IMR-90 (cell line): ENCODE data around the gene NXNL2. TPM values are rescaled to one million over a fixed set of nuclear protein-coding genes. Genes with fewer than 3 reads are reported as not detected.

Source experiments
- ATAC-seq: fragments of 200-7000 bp; cut with Tn5 transposase; 2 replicates; pipeline ENCODE4 v1.9.1; 2020; ENCODE audit warnings: low read depth, mild to moderate bottlenecking, moderate library complexity
- BruUV-seq: library from RNA; stranded (reverse); fragments of 400-500 nt; replicated peaks from 2 replicates; lab custom pipeline; 2021; lab: Mats Ljungman, UMichigan
- CTCF ChIA-PET: fragments of 300-600 bp; formaldehyde crosslinking; extraction: SDS; loops from one replicate; lab custom pipeline; 2021; ENCODE audit warnings: antibody characterized with exemption; lab: Yijun Ruan, JAX
- POLR2A ChIA-PET: fragments of 300-600 bp; sonication (Branson Sonifier 250); formaldehyde crosslinking; loops from one replicate; lab custom pipeline; 2022; ENCODE audit warnings: antibody characterized with exemption; ENCODE audit not compliant: unreplicated experiment; lab: Charles Lee
- DNase-seq: peaks from one replicate; pipeline ENCODE4 v3.0.0; 2013
- H2AFZ ChIP-seq: replicated peaks from 2 replicates; pipeline ENCODE3; 2013; ENCODE audit warnings: low read length, mild to moderate bottlenecking; ENCODE audit not compliant: poor library complexity
- H2AK5ac ChIP-seq: 2 replicates; pipeline ENCODE4 v1.6.1; 2013; ENCODE audit warnings: low read depth, low read length, inconsistent platforms
- H2AK9ac ChIP-seq: replicated peaks from 2 replicates; pipeline ENCODE3; 2013; ENCODE audit warnings: mild to moderate bottlenecking, low read depth, low read length, moderate library complexity; ENCODE audit not compliant: poor library complexity
- H2BK120ac ChIP-seq: 2 replicates; pipeline ENCODE4 v1.6.1; 2013; ENCODE audit warnings: low read depth, low read length, inconsistent platforms
- H2BK15ac ChIP-seq: 3 replicates; pipeline ENCODE4 v1.6.1; 2013; ENCODE audit warnings: low read depth, low read length, inconsistent platforms
- H2BK20ac ChIP-seq: 2 replicates; pipeline ENCODE4 v1.6.1; 2013; ENCODE audit warnings: low read depth, mild to moderate bottlenecking, inconsistent platforms, low read length, moderate library complexity
- H2BK5ac ChIP-seq: 2 replicates; pipeline ENCODE4 v1.6.1; 2013; ENCODE audit warnings: mild to moderate bottlenecking, low read depth, low read length, inconsistent platforms; ENCODE audit not compliant: poor library complexity, severe bottlenecking
- H3K14ac ChIP-seq: replicated peaks from 2 replicates; pipeline ENCODE4 v1.6.1; 2013; ENCODE audit warnings: low read depth, low read length, inconsistent platforms
- H3K18ac ChIP-seq: 2 replicates; pipeline ENCODE4 v1.6.1; 2013; ENCODE audit warnings: low read depth, low read length, control low read depth
- H3K23ac ChIP-seq: 2 replicates; pipeline ENCODE4 v1.6.1; 2013; ENCODE audit warnings: low read depth, low read length, inconsistent platforms
- H3K27ac ChIP-seq: 2 replicates; pipeline ENCODE4 v1.5.1; 2013; ENCODE audit warnings: mild to moderate bottlenecking, control low read depth, low read length; ENCODE audit not compliant: insufficient read depth
- H3K27me3 ChIP-seq: 2 replicates; pipeline ENCODE4 v1.6.1; 2013; ENCODE audit warnings: low read length; ENCODE audit not compliant: control insufficient read depth, insufficient read depth
- H3K36me3 ChIP-seq: 2 replicates; pipeline ENCODE4 v1.6.1; 2013; ENCODE audit warnings: low read length, mixed read lengths; ENCODE audit not compliant: control insufficient read depth, insufficient read depth
- H3K4ac ChIP-seq: 2 replicates; pipeline ENCODE4 v1.6.1; 2013; ENCODE audit warnings: low read depth, low read length, inconsistent platforms
- H3K4me1 ChIP-seq: 2 replicates; pipeline ENCODE4 v1.6.1; 2013; ENCODE audit warnings: low read length, mixed read lengths; ENCODE audit not compliant: control insufficient read depth, insufficient read depth
- H3K4me2 ChIP-seq: 2 replicates; pipeline ENCODE4 v1.6.1; 2013; ENCODE audit warnings: low read depth, mild to moderate bottlenecking, control low read depth, low read length, moderate library complexity
- H3K4me3 ChIP-seq: 2 replicates; pipeline ENCODE4 v1.5.1; 2013; ENCODE audit warnings: low read depth, mild to moderate bottlenecking, control low read depth, low read length, moderate library complexity; ENCODE audit not compliant: insufficient read depth
- H3K56ac ChIP-seq: 2 replicates; pipeline ENCODE4 v1.6.1; 2013; ENCODE audit warnings: low read length, inconsistent platforms; ENCODE audit not compliant: insufficient read depth; ENCODE audit errors: extremely low read depth
- H3K79me1 ChIP-seq, 2 experiments: 2 replicates each; pipeline ENCODE4 v1.6.1; 2013; ENCODE audit warnings: low read length in 2 of 2, inconsistent platforms in 1 of 2, low read depth in 1 of 2
- H3K9ac ChIP-seq: 2 replicates; pipeline ENCODE4 v1.6.1; 2013; ENCODE audit warnings: low read depth, low read length, control low read depth
- H3K9me1 ChIP-seq: 2 replicates; pipeline ENCODE4 v1.6.1; 2013; ENCODE audit warnings: low read length, inconsistent platforms; ENCODE audit not compliant: insufficient read depth
- H3K9me3 ChIP-seq: 2 replicates; pipeline ENCODE4 v1.6.1; 2013; ENCODE audit warnings: low read length; ENCODE audit not compliant: control insufficient read depth, insufficient read depth
- H4K20me1 ChIP-seq: 2 replicates; pipeline ENCODE4 v1.6.1; 2013; ENCODE audit warnings: low read length, inconsistent platforms; ENCODE audit not compliant: insufficient read depth
- H4K5ac ChIP-seq: 2 replicates; pipeline ENCODE4 v1.6.1; 2013; ENCODE audit warnings: mild to moderate bottlenecking, low read depth, low read length, control low read depth
- H4K8ac ChIP-seq, 2 experiments: 2 replicates each; pipeline ENCODE4 v1.6.1; 2013; ENCODE audit warnings: low read depth in 2 of 2, low read length in 2 of 2, control low read depth in 1 of 2, inconsistent platforms in 1 of 2
- H4K91ac ChIP-seq: 2 replicates; pipeline ENCODE4 v1.6.1; 2013; ENCODE audit warnings: low read depth, low read length, inconsistent platforms; ENCODE audit not compliant: insufficient read depth
- FOS ChIP-seq: fragments of 150-350 bp; IDR thresholded peaks from 2 replicates; pipeline ENCODE4 v1.6.1; 2016; ENCODE audit warnings: low read depth, low read length
- POLR2A ChIP-seq: IDR thresholded peaks from 2 replicates; pipeline ENCODE4 v1.6.1; 2012; ENCODE audit warnings: mild to moderate bottlenecking, low read depth, low read length
- WGBS, 2 experiments: methylation state at CpG; one replicate each; pipeline versions ENCODE4 v1.1.5 to v1.1.7; 2013; ENCODE audit warnings: missing lambda C conversion rate in 2 of 2; ENCODE audit not compliant: insufficient read length in 1 of 2; ENCODE audit errors: extremely low coverage in 2 of 2; 5-methylcytosine and 5-hydroxymethylcytosine counted together
- dilution Hi-C: fragments of 300-500 bp; cut with HindIII; formaldehyde crosslinking; loops from one replicate; pipeline ENCODE4 v1.14.3; 2018; ENCODE audit warnings: low sequenced_read_pairs; ENCODE audit not compliant: unreplicated experiment
- in situ Hi-C: fragments of 300-500 bp; cut with MboI; formaldehyde crosslinking; loops from 3 replicates; pipeline ENCODE4 v1.14.3; 2019; ENCODE audit warnings: low sequenced_read_pairs, inconsistent platforms, mixed read lengths
- intact Hi-C: fragments of 100-400 bp; cut with micrococcal nuclease; formaldehyde crosslinking; loops from 2 replicates; pipeline ENCODE4 v1.10.0; 2022
- polyA plus RNA-seq, 3 experiments: library from polyadenylated mRNA; depleted of rRNA; stranded (reverse); fragments of >200 nt; gene quantifications; 2 replicates each; pipeline ENCODE4 v1.2.3, GENCODE V29; 2012; ENCODE audit warnings: low replicate concordance in 1 of 3
- total RNA-seq: library from RNA; depleted of rRNA; stranded (reverse); fragments of >200 nt; gene quantifications from 2 replicates; pipeline ENCODE4 v1.2.3, GENCODE V29; 2012

NXNL2 gene
- total and polyA plus RNA-seq, 2 of the 4 experiments (the other 2 are of a cell fraction) = 3.2 to 6.4 TPM

- intact Hi-C loops (loop anchor here (1.0 kb wide), 1 partner anchor 145 kb away; no protein-coding TSS in a partner anchor), dilution Hi-C loops (no loop called here), in situ Hi-C loops (no loop called here)
- H3K36me3 ChIP-seq = no peaks in the 10 kb centered on the region
- ATAC-seq = peak; percentile 27
- H2BK15ac ChIP-seq = peak overlapping the region; percentile 66; the same call in 2 of the 3 replicates
- H3K56ac ChIP-seq = peak overlapping the region; percentile 85
- peak overlapping the region; percentile 90 for H4K91ac ChIP-seq
- peaks cover 33% of the 10 kb centered on the region for H3K4me1 ChIP-seq
- H3K4me3 ChIP-seq = peak overlapping the region; percentile 95
- peak overlapping the region; percentile 96 for H2AK5ac ChIP-seq
- H3K27me3 ChIP-seq = no peaks in the 10 kb centered on the region
- peaks cover 29% of the 10 kb centered on the region for H3K9me1 ChIP-seq
- H3K18ac ChIP-seq = peak overlapping the region; percentile 87
- peak overlapping the region; percentile 66; the same call in 1 of the 2 replicates for H2BK20ac ChIP-seq
- H2BK5ac ChIP-seq = peak overlapping the region; percentile 87
- H3K4me2 ChIP-seq = peak overlapping the region; percentile 94
- CTCF ChIA-PET = no interaction called here
- H4K5ac ChIP-seq = peak overlapping the region; percentile 92
- H3K4ac ChIP-seq = peak overlapping the region; percentile 89
- TF ChIP-seq POLR2A (0 out of 2 replicates have a peak, but pooled peaks have one; percentile 1), FOS (no peak)
- H3K79me1 ChIP-seq = peaks cover 36 to 75% of the 10 kb centered on the region in 2 experiments
- peak overlapping the region; percentile 88 for H3K9ac ChIP-seq
- peak overlapping the region; percentile 89 for H3K27ac ChIP-seq
- peak overlapping the region; percentile 90 for H2AFZ ChIP-seq
- peak overlapping the region; percentile 69 for H3K14ac ChIP-seq
- POLR2A ChIA-PET = no interaction called here
- H3K9me3 ChIP-seq = no peaks in the 10 kb centered on the region
- peak overlapping the region; percentile 89 to 92 for H4K8ac ChIP-seq
- peak; percentile 57 for DNase-seq
- peak overlapping the region; percentile 82 for H2BK120ac ChIP-seq
- peaks cover 14% of the 10 kb centered on the region; the same call in 1 of the 2 replicates for H4K20me1 ChIP-seq
- BruUV-seq = no TSS peak
- WGBS, 2 experiments = 1% methylated on average over 14 of the region's 41 CpGs; no CpG with 5 or more reads in 1 of the 2 experiments
- H3K23ac ChIP-seq = peak overlapping the region; percentile 84; the same call in 1 of the 2 replicates
- H2AK9ac ChIP-seq = peak overlapping the region; percentile 94
These were observed 975 bp upstream of the NXNL2 start for GRCh38 chr9:88533951-88534455.
